WI38 (cell line): ENCODE data around the gene PITPNM3.

Experiments
- H3K4me3 ChIP-seq: 2 replicates; pipeline ENCODE4 v1.5.1; 2011; ENCODE audit warnings: low read depth, mild to moderate bottlenecking, control low read depth, low read length
- CTCF ChIP-seq: IDR thresholded peaks from 2 replicates; pipeline ENCODE4 v1.5.1; 2012; ENCODE audit warnings: low read depth, mild to moderate bottlenecking, control low read depth, low read length

The PITPNM3 gene

DNA sequence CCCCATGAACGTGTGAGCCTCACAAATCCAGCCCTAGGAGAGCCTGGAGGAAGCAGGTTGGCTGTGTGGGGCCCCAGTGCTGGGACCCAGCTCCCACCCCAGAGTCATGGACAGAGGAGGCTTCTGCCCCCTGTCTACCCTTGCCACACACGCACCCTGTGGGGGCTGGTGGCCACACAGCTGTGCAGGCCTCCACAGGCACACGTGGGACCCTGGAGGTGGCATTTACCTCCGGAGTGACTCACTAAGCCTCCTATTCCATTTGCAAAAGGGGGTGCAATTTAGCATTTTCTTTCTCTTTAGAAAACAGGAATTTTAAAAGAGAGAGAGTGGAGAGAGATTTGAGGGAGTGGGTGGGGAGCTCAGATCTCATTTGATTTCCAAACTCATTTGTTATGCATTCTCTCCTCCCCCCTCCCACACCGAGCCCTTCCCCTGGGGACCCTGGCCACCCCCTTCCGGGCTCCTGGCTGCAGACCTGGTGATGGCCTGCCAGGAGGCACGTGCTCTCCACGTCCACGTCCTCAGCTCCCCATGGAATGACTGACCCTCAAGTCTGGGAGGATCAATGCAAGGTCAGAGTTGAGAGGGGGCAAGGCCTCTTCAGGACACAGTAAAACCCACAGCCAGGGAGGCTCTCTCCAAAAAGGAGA, 6.8 kb downstream of the PITPNM3 start:
- TF ChIP-seq CTCF: no peak
- no peak overlapping the region for H3K4me3 ChIP-seq

- no peak for TF ChIP-seq CTCF
- no peak overlapping the region for H3K4me3 ChIP-seq
These were observed 7.6 kb downstream of the PITPNM3 start for GRCh38 chr17:6548578-6549330.

DNA sequence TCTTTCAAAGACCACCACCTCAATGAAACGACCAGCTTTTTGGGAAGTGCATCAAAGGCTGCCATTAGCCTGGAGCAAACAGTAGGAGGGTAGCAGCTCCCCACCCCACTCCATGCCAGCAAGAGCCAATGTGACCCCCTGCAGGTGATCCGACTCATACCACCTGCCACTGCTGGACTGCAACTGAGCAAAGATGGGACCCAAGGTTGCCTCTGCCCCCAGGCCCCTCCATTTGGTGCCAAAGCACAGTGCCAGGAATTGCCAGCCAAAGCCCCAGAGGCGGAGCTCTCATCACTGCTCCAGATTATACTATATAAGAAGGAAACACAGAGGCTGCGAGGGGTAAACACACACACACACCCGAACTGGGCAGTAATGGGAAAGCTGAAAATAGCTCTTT, 8.3 kb downstream of the PITPNM3 start:
- no peak for TF ChIP-seq CTCF
- no peak overlapping the region for H3K4me3 ChIP-seq

DNA sequence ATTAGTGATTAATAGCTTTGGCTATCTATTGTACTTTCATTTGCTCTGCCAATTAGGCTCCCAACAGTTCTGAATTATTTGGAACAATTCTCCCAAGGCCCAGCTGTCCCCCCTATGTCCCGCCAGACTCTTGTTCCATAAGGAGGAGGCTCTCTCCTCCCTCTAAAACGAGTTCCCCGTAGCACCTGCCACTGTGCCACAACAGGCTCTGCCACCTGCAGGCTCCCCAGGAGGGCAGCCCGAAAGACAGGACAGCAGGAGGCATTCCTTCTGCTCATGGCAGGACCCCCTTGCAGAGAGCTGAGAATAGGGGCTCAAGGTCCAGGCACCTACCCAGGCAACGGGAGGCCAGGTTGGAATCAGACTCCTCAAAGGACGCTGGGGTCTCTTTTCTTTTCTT, 9.0 kb downstream of the PITPNM3 start:
- H3K4me3 ChIP-seq: no peak overlapping the region
- no peak for TF ChIP-seq CTCF

DNA sequence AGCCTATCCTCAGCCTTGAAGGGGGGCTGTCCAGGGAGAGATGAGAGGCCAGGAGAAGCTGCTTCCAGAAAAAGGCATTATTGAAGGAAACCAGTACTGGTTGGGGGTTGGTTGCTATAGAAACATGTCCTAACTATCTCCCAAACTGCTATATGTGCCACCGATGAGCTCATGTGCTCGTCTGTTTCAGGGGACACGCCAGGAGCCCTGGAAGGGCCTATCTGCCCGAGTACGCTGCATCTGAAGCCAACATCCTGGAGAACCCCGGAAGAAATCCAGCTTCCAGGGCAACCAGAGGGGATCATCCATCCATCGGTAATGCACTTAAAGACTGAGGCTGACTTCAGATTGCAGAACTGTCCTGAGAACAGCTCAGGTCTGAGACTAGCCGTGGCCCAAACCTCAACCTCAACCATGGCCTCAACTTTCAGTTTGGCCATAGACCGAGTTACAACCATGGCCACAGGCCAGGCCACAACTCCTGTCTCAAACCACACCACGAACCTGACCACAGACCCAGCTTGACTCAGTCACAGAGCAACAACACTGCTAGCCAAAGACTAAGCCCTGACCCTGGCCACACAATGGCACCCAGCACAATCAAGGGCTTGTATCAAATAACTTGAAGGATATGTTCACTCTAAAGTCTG, 10.2 kb downstream of the PITPNM3 start:
- no peak overlapping the region for H3K4me3 ChIP-seq
- no peak for TF ChIP-seq CTCF

- TF ChIP-seq CTCF: no peak
These were observed 11.1 kb downstream of the PITPNM3 start for GRCh38 chr17:6545291-6545690.

GRCh38 chr17:6544011-6544370, 12.4 kb downstream of the PITPNM3 start:
- H3K4me3 ChIP-seq: no peak overlapping the region
- TF ChIP-seq CTCF: no peak

More at GRCh38 chr17:6545291-6545690, 11.1 kb downstream of the PITPNM3 start:
- no peak overlapping the region for H3K4me3 ChIP-seq
